Upper lobe of left lung (tissue), 4 donors: ENCODE measurements around the gene LAMTOR2.

Experiments
- CTCF ChIP-seq, 6 experiments: fragments of 450-650 bp in 4 of 6; fragments of 200-600 bp in 2 of 6; sonication (generic) in 2 of 6; IDR thresholded peaks; one replicate each; pipeline ENCODE4 v1.5.1; 2016 to 2019; ENCODE audit warnings: antibody characterized with exemption in 6 of 6
- EP300 ChIP-seq, 4 donors: sonication (generic); formaldehyde crosslinking; IDR thresholded peaks; one replicate each; pipeline ENCODE4 v1.5.1; 2017; ENCODE audit warnings: antibody characterized with exemption in 4 of 4, control low read depth in 2 of 4
- POLR2A ChIP-seq, 4 donors: fragments of 450-650 bp; IDR thresholded peaks; one replicate each; pipeline ENCODE4 v1.5.1; 2016 to 2017; ENCODE audit warnings: antibody characterized with exemption in 4 of 4, mild to moderate bottlenecking in 2 of 4
- POLR2AphosphoS5 ChIP-seq, 2 donors: sonication (generic); formaldehyde crosslinking; IDR thresholded peaks; one replicate each; pipeline ENCODE4 v1.5.1; 2017; ENCODE audit warnings: antibody characterized with exemption in 2 of 2

- TF ChIP-seq POLR2A (IDR thresholded peaks at IDR 0.05): no peak
- no peak for TF ChIP-seq CTCF (IDR thresholded peaks at IDR 0.05)
- TF ChIP-seq EP300 (IDR thresholded peaks at IDR 0.05): no peak
- no peak for TF ChIP-seq POLR2AphosphoS5 (IDR thresholded peaks at IDR 0.05)
These were observed 3.4 kb upstream of the LAMTOR2 start for GRCh38 chr1:156051011-156051725.
